Gastrocnemius medialis (tissue), 4 donors: ENCODE data around the gene PRKG1.

ENCODE experiments used
- CTCF ChIP-seq, 5 experiments: fragments of 450-650 bp in 3 of 5; fragments of 200-600 bp in 2 of 5; sonication (generic) in 2 of 5; IDR thresholded peaks in 4 of 5; conservative IDR thresholded peaks in 1 of 5; 1 replicate in 4 of 5; 2 replicates in 1 of 5; pipeline ENCODE4 v1.5.1; 2016 to 2019; ENCODE audit warnings: antibody characterized with exemption in 5 of 5, mild to moderate bottlenecking in 3 of 5, moderate library complexity in 3 of 5
- POLR2A ChIP-seq, 2 donors: fragments of 450-650 bp; IDR thresholded peaks; one replicate each; pipeline ENCODE4 v1.6.1; 2017; ENCODE audit warnings: antibody characterized with exemption in 2 of 2, mild to moderate bottlenecking in 2 of 2, moderate library complexity in 2 of 2

- TF ChIP-seq CTCF (IDR thresholded peaks at IDR 0.05 in 4 of 5, conservative IDR thresholded peaks at IDR 0.05 in 1 of 5) (no peak), POLR2A (IDR thresholded peaks at IDR 0.05) (no peak)
These were observed 802.2 kb downstream of the PRKG1 start for GRCh38 chr10:51876503-51876902.
